HG03064 (cell line): ENCODE data around the gene SRGAP3.

ENCODE experiments used
- ATAC-seq: cut with Tn5 transposase; IDR thresholded peaks from one replicate; pipeline ENCODE4 v1.9.1; 2021; ENCODE audit warnings: low read depth; ENCODE audit not compliant: unreplicated experiment

Gene SRGAP3

DNA sequence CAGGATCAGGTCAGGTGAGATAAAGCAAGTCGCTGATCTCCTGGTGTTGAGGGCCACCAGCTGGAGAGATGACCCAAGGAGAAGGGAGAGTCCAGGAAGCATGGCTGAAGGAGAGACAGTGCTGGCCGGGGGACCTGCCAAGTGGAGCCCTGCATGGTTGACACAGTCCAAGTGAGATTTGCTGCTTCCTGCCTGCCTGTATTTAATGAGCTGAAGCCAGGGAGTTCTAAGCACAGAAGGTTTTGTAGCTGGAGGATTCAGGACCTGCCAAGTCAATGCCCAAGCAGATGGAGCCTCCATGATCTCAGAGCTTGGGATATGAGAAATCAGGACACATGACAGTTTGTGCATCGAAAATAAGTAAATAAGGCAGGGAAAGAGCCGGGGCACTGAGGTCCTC, 125.6 kb downstream of the SRGAP3 start:
- ATAC-seq, result no peak

DNA sequence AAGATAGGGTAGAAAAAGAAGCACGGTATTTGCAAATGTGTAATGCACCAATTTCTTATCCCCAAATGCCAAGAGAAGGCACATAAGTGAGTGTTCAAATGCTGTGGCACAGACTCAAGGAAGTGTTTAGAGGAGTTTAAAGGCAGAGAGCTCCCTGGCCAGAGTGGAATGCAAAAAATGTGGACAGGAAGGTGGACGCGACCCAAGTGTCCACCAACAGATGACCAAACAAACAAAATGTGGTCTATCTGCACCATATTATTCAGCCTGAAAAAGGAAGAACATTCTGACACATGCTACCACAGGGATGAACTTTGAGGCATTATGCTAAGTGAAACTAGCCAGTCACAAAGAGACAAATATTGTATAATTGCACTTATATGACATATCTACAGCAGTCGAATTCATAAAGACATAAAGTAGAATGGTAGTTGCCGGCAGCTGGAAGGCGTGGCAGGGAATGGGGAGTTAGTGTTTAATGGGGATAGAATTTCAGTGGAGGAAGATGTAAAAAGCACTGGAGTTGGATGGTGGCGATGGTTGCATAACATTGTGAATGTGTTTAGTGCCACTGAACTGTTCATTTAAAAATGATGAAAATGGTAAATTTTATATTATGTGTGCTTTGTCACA, 126.6 kb downstream of the SRGAP3 start:
- ATAC-seq, result no peak

DNA sequence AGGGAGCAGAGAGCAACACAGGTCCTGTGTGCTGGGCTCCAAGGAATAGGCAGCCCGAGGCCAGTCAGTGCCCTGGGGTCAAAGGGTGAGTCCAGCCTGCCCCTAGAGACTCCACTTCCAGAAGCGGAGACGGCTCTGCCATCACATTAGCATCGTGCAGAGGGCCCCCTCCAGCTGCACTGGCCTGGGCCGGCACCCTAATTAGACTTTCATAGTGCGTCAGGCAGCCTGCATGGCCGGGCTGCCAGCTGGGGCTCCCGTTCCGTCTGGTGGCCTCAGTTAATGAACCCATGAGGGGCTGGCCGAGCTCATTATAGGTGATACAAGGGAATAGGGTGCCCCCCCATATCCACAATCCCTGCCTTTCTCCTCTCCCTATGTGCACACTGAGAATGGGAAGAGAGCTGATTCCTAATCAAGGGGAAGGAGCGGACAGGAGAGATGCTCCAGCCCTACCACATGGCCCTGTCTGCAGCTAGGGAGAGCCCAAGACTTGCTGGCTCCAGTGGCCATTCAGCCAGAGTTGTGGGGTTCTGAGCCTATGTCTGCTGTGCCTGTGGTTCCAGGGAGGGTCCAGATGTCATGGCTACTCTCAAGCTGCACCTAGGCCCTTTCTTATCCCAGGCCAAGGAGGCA, 128.0 kb downstream of the SRGAP3 start:
- no peak for ATAC-seq

DNA sequence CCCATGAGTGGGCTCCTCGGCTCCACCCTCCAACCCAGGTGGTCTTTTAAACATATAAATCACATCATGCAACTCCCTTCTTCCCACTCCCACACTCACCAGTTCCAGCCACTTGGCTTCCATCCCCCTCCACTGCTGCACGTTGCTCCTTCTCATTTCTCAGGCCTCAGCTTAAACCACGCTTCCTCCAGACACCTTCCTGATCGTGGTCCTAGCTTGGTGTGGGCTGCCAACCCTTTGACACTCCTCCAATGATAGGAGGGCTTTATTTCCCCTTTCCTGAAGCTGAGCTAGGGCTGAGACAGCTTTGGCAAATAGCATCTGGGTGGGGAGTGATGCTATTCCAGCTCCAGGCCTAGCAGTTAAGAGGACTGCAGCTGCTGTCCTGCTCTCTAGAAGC, 130.1 kb downstream of the SRGAP3 start:
- no peak for ATAC-seq

DNA sequence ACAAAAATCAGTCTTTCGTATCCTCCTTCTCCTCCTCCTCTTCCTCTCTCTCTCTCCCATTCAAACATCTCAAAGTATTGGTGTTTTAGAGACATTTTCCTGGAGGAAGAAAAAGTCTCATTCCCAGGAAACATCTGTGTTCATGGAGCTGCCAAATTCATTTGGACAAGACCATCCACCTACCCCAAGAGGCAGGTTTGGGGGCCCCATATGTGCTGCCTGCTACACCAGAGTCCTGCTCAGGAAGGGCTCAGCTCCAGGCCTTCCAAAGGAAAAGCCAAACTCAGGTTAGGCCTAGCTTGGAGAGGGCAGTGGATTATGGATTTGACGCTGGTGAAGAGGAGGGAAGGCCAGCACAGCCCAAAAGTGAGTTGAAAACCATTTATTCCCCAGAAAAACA, 131.2 kb downstream of the SRGAP3 start:
- ATAC-seq, result no peak

DNA sequence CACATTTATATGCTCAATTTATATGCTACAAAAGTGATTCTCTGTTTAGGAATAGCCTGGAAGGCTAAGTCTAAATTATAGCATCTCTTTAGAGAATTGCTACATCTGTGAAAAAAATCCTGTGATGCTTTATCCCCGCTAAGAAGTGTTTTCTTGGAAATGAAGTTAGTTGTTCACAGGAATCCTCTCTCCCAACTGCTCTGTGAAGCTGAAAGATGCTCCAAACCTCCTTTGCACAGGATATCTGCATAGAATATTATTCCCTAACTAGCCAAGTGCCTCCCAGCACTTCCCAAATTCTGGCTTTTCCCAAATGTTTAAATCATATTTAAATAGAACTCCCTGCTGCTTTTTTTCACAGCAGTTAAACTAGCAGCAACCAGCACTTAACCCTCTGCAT, 132.2 kb downstream of the SRGAP3 start:
- ATAC-seq, result no peak

DNA sequence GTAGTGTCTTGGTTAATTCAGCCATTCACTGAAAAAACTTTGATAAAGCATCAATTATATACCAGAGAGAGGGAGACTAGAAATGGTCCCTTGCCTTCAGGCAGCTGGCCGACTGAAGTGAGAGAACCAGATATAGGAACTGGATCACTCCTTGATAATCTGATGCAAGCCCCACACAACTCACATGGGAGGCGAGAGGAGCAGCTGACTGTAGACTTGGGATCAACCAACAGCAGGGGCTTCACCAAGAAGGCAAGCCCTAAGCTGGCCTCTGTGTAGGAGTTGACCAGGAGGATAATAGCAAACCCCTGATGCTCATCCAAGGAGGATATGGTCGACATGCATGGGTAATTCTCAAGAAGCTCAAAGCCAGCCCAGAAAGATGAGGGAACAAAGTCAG, 133.1 kb downstream of the SRGAP3 start:
- no peak for ATAC-seq

DNA sequence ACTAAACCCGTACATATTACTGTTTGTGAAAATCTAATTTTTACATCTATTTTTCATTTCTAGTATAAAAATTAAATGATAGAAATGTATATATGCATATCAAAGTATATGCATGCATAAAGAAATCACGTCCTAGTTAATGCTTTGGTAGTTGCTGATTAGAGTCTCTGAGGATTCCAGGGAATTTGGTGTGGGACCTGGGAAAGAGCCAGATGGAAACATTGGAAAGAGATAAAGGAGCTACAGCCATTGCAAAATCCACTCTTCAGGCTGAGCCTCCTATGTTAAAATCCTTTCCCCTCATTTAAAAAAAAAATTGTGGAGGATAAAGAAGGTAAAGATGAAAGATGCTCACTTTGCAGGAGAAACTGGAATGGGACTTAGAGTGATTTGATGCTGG, 134.1 kb downstream of the SRGAP3 start:
- no peak for ATAC-seq

DNA sequence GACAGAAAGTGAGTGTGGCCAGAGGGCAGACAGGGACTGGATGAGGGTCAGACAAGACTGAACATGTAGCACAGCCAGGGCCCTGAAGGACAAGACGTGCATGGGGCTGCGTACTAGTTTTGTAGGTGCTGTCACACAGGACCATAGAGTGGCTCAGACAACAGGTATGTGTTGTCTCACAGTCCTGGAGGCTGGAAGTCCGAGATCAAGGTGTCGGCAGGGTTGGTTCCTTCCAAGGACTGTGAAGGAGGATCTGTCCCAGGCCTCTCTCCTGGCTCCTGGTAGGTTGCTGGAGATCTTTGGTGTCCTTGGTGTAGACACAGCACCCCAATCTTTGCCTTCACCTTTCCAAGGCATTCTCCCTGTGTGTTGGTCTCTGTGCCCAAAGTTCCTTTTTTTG, 136.4 kb downstream of the SRGAP3 start:
- no peak for ATAC-seq

DNA sequence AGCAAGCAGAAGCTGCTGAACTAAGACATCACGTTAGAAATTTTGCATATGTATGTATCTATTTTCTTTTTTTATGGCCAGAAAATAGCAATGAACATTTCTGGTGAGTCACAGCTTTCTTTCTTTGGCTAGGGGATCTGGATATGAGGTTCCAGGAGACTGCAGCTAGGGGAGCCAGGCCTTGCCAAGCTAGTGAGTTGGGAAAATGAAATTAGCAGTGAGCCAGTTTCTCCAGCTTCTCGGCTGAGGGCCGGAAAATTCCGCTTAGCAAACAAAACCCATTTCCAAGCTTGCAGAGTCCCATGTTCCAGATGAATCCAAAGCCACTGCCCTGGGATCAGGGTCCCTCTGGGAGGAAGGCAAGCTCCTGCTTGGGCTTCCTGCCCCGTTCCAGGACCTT, 137.6 kb downstream of the SRGAP3 start:
- ATAC-seq, result no peak

DNA sequence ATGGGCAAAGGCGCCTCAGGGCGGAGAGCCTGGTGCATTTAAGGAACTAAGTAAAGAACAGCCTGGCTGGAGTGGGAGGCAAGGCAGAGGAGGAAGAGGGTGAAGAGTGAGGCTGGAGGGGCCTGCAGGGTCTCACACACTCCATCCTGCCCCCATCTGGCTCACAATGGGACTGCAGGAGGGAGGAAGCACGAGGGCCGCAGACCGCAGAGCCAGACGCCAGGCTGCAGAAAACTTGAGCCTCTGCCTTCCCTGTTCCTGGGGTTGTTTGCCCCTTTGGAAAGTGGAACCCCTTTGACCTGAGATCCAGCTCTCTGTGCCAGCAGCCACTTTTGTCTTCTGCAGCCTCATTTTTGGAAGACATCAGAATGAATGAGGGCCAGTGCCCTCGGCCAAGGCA, 138.0 kb downstream of the SRGAP3 start:
- ATAC-seq, result no peak

DNA sequence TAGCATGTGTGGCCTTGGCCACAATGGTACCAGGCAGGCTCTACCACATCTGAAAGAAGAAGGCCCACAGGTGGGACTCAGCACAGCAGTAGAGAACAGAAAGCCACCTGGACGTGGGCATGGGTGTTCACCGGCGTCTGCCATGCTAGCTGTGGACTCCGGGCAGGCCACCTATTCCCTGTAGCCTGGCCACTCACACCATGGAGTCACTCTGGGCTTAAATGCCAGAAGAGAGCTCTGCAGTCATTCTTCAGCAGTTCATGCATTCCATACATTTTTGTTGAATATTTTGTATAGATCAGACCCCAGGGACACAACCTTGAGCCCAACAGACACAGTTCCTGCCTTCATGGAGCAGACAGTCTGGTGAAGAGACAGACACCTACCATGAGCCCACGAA, 138.6 kb downstream of the SRGAP3 start:
- no peak for ATAC-seq

DNA sequence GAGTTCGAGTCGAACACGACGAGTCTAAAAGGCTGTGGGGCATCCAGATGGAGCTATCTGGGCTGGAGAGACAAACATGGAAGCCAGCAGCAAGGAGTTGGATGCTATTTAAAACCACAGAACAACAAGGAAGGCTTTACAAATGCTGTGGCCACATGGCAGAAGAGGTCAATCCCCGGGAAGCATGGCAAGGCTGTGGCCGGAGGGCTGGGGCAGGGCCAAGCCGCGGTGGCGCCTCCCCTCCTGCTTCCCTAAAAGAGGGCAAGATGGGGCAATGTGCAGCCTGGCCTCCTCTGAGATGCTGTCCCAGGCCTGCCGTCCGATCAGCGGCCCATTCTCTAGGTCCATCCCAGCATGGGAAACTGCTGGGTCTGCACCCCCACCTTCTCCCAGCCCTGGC, 139.1 kb downstream of the SRGAP3 start:
- ATAC-seq, result no peak

DNA sequence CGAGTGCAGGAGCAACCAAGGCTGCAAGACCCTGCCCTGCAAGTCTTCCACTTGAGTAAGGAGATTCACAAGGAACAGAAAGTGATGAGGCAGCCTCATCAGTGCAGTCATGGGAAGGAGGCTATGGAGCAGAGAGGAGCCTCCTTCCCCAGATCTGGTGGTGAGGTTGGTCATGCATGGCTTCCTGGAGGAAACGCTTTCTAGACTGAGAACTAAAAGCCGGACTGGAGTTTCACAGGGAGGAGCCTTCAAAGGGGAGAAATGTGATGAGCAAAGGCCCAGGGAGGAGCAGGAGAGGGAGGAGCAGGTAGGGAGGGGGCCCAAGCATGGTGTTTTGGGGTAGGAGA, 139.9 kb downstream of the SRGAP3 start:
- no peak for ATAC-seq

DNA sequence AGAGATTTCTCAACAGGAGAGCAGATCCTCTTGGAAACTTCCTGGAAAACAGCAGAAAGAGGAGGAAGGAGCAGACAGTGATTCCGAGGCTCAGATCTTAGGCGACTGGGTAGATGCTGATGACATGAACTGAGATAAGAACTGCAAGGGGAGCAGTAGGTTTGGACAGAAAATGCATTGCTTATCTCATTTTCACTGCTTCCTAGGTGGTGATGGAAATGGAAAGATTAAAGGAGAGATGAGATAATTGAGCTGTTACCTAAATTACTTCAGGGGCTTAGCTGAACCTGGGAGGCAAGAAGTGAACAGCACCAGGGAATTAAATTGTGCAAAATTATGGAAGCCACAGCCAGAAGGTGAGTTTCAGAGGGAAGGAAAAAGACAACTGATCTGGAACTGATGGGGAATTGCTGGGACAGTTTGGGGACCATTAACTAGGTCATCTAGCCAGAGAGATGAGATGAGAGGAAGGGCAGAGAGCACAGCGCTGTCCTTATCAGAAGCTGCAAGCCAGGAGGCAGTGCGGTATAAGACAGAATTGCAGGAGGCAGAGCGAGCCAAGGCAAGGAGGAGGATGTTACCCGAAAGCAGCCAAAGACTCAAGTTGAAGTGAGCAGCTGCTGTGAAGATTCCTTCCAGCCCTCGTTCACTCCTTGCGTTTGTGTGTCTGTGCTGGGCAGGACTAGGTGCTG, 140.4 kb downstream of the SRGAP3 start:
- no peak for ATAC-seq

DNA sequence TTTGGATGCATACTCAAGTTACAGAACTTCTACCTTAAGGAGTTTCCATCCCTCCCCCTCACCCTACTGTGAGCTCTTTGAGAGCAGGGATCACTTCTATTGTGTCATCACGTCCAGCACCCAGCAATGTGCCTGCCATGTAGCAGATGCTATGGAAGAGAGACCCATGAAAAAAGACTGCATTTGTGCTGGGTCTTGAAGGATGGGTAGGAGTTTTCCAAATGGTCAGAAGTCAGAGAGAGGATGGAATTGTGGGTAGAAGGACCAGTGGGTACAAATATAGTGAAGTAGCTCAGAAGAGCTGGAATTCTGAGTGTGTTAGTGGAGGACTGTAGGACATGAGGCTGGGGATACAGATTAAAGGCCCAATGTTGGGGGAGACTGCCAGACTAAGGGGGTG, 141.7 kb downstream of the SRGAP3 start:
- ATAC-seq, result no peak

DNA sequence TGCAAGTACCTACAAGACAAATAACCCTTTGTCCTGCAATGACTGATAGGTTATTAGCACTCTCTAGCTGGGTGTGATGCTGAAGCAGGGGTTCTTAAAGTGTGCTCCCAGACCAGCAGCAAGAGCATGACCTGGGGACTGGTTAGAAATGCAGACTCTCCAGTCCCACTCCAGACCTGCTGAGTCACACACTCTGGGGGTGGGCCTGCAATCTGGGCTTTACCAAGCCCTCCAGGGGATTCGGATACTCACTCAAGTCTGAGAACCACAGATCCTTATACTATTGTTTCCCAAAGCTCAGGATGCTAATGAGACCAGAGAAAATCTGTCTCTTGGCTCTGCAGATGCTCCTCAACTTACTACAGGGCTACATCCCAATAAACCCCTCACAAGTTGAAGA, 144.0 kb downstream of the SRGAP3 start:
- ATAC-seq, result no peak

DNA sequence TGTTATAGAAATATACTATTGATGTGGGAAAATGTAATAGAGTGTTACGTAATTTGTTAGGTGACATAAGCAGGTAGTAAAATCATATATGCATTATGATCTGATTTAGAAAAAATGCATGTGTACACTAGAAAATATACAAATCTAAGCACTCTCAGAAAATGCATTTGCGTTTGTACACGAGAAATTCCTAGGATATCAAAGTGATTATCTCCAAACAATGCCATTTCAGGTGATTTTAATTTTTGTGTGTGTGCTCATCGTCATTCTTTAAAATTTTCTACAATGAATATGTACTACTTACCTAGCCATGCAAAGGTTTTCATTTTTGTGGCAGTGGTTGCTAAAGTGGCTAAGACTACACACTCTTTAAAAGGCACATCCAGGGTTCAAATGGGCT, 145.3 kb downstream of the SRGAP3 start:
- no peak for ATAC-seq

DNA sequence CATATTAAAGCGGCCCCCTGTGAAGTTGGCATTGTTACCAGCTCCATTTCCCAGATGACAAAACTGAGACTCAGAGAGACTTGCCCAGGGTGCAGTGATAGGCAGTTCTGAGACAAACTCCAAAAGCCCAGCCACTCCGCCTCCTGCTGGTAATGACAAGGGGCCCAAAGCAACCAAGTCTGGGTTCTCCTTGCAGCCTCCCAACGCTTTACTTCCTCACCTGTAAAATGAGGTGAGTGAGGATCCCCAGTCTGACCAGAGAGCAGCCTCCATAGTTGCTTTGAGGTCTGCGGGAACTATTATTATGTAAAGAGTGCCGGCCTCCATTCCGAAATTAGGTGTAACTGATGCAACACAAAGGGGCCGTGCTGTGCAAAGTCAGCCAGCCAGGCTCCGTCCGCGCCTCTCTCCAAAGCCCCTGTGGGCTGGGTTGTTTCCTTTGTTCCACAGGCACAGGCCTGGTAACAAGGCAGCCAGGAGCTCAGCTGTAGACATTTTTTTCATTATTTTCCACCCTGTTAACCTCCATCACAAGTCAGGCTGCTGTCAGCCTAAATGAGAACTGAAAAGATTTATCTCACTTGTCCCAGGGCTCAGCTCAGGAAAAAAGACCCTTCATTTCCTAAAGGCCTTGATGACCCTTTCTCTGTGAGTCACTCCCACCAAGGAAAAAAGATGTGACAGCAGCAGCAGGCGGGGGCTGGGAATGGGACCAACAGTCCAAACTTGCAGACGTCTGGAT, 147.0 kb downstream of the SRGAP3 start:
- ATAC-seq, result no peak

DNA sequence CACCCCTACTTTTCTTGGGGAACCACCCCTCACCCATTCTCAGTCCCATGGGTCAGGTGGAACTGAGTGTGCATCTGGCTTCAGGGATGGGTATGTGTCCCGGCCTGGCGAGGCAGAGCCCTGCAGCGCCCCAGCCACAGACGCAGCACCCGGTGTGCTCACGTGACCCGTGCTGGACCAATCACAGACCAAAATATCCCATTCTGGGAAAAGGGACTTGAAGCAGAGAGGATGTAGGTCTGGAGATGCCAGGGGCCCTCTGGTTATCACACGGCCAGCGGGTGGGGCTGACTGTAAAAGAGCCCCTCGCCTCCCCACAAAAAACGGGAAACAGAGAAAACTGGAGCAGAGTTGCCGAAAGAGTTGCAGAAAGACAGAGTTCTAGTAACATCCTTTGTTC, 148.2 kb downstream of the SRGAP3 start:
- ATAC-seq, result no peak

DNA sequence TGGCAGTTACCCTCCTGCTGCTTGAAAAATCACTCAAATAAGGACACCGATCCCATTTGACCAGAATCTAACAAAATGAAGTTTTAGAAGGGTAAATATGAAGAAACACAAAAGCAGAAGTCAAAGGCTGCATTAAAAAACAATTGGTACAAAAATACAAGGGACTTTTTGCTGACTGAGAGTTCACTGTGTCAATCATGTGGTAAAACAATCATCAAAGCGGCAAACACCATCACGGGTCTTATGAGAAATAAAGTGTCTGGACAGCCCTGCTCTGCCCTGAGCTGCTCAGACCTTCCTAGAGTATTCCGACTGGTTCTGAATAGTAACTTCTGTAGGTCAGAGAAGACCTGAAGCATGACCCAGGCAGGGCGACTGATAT, 148.9 kb downstream of the SRGAP3 start:
- ATAC-seq, result no peak
